A204.1 (cell line): Measurements from ENCODE around the gene NPIPA2.
A peak's percentile ranks its signal among the peaks of the same experiment; 100 is the strongest.
"Not testable (repeated sequence)": the region's sequence is repeated elsewhere in the genome, so short reads cannot be mapped to it uniquely, and the experiment has no call there.

Source experiments
- FAIRE-seq: peaks from 2 replicates; lab custom pipeline; 2012; peaks lifted over from hg19 to GRCh38; lab: Jason Lieb, UNC

The NPIPA2 gene

GRCh38 chr16:14742273-14743128 lies at the start of gene NPIPA2:
Gene NPIPA2, plus strand, starts transcription at chr16:14742533. Its CDS starts 5,533 bp downstream, at chr16:14748066.
- not testable (repeated sequence) for FAIRE-seq

GRCh38 chr16:14694129-14694528 lies 48.2 kb upstream of the NPIPA2 start, which contains the start of gene PLA2G10:
Gene PLA2G10, minus strand, starts transcription at chr16:14694308. Its CDS starts 79 bp downstream, at chr16:14694229.
- FAIRE-seq: not testable (repeated sequence)

- FAIRE-seq: peak; percentile 89
Measured at GRCh38 chr16:14701859-14702258, 40.5 kb upstream of the NPIPA2 start.

GRCh38 chr16:14702672-14703071 lies 39.7 kb upstream of the NPIPA2 start:
- FAIRE-seq: not testable (repeated sequence)

GRCh38 chr16:14703156-14704011 lies 38.9 kb upstream of the NPIPA2 start, which contains the start of gene NPIPA3:
Gene NPIPA3, plus strand, starts transcription at chr16:14703411. Its CDS starts 5,533 bp downstream, at chr16:14708944.
- not testable (repeated sequence) for FAIRE-seq

GRCh38 chr16:14733233-14733632 lies 9.1 kb upstream of the NPIPA2 start:
- not testable (repeated sequence) for FAIRE-seq

GRCh38 chr16:14740832-14741385 lies 1.4 kb upstream of the NPIPA2 start:
- peak; percentile 80 for FAIRE-seq

- not testable (repeated sequence) for FAIRE-seq
Measured at GRCh38 chr16:14741794-14742193, 539 bp upstream of the NPIPA2 start.

- not testable (repeated sequence) for FAIRE-seq
Measured at GRCh38 chr16:14773654-14774053, 31.3 kb downstream of the NPIPA2 start.

- not testable (repeated sequence) for FAIRE-seq
Measured at GRCh38 chr16:14775624-14776023, 33.3 kb downstream of the NPIPA2 start.

- not testable (repeated sequence) for FAIRE-seq
Measured at GRCh38 chr16:14776763-14777162, 34.4 kb downstream of the NPIPA2 start.

GRCh38 chr16:14779368-14779877 lies 37.1 kb downstream of the NPIPA2 start:
- not testable (repeated sequence) for FAIRE-seq

- not testable (repeated sequence) for FAIRE-seq
Measured at GRCh38 chr16:14786180-14786579, 43.8 kb downstream of the NPIPA2 start.

GRCh38 chr16:14789577-14789976 lies 47.2 kb downstream of the NPIPA2 start:
- FAIRE-seq: not testable (repeated sequence)

GRCh38 chr16:14790320-14790956 lies 48.1 kb downstream of the NPIPA2 start:
- not testable (repeated sequence) for FAIRE-seq

GRCh38 chr16:14792914-14793313 lies 50.6 kb downstream of the NPIPA2 start:
- FAIRE-seq: not testable (repeated sequence)

- not testable (repeated sequence) for FAIRE-seq
Measured at GRCh38 chr16:14797558-14797957, 55.2 kb downstream of the NPIPA2 start.

- FAIRE-seq: not testable (repeated sequence)
Measured at GRCh38 chr16:14803577-14803976, 61.2 kb downstream of the NPIPA2 start.

- not testable (repeated sequence) for FAIRE-seq
Measured at GRCh38 chr16:14807184-14807678, 64.9 kb downstream of the NPIPA2 start.

GRCh38 chr16:14813890-14814289 lies 71.6 kb downstream of the NPIPA2 start:
- not testable (repeated sequence) for FAIRE-seq
